NCI-H345 treated with DMSO at 0.1 percent for 48 hours (cell line): Measurements from ENCODE around the gene RFWD3.
"Not testable (repeated sequence)": the region's sequence is repeated elsewhere in the genome, so short reads cannot be mapped to it uniquely, and the experiment has no call there.

ENCODE experiments used
- DNase-seq: peaks from one replicate; lab custom pipeline; 2025; ENCODE audit not compliant: unreplicated experiment; lab: John Stamatoyannopoulos, UW

The RFWD3 gene

DNA sequence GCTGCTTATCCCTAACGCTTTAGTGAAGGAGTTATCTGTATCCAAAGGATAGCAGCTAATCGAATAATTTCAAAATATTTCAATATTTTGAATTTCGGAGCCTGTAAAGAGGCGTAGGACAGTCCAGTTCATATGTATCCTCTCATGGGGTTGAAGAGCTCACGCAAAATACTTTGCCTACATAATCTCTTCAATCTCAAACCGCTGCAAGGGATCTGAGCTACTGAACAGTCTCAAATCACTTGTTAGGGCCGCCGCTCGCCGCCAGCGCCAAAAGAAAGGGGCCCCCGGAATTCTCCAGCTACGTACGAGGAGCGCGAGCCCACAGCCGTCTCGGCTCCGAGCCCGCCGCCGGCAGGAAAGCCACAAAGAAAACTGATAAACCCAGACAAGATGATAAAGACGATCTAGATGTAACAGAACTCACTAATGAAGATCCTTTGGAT, 601 bp upstream of the RFWD3 start:
- peak; percentile 4 for DNase-seq

DNA sequence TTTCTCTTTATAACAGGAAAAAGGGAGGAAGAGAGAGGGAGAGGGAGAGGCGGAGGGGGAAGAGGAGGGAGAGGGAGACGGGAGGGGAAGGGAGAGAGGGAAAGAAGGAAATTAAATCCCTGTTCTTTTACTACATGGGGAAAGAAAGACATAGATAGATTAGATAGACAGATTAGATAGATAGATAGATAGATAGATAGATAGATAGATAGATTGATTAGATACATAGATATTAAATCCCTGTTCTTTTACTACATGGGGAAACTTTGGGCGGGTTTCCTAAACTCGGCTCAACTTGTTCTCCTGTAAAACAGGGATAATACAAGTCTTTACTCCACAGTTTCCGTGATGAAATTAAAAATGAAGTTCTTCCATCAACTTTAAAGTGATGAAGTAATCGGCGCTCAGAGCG, 661 bp downstream of the RFWD3 start:
- DNase-seq = no peak

DNA sequence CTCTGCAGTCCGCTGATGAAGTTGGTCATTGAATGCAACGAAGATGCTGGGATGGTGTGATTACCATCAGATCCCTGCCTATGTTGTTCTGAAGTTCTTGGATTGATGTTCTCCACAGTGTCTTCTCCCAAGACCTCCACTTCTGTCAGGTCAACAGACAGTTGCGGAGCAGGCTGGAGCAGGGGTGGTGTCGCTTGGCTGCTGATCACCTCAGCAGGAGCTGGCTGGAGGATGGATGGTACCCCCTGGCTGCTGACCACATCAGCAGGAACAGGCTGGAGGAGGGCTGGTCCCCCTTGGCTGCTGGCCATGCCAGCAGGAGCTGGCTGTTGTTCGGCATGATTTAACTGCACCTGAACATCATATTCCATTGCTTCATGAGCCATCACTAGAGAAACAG, 5.6 kb downstream of the RFWD3 start:
- DNase-seq = no peak

DNA sequence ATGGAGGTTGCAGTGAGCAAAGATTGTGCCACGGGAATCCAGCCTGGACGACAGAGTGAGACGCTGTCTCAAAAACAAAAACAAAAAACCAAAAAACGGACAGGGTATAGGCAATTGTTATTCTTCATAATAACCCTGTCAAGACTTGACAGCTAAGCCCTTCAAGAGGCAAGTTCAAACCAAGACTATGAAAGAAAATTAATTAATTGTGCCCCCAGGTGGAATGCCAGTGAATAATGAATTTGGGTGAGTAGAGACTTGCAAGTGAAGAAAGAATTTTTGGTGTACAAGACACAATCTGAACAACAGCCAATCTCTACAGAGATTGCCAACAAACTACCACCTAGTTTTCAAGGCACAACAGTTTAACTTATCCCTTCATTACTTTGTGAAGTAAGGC, 6.3 kb downstream of the RFWD3 start:
- no peak for DNase-seq

DNA sequence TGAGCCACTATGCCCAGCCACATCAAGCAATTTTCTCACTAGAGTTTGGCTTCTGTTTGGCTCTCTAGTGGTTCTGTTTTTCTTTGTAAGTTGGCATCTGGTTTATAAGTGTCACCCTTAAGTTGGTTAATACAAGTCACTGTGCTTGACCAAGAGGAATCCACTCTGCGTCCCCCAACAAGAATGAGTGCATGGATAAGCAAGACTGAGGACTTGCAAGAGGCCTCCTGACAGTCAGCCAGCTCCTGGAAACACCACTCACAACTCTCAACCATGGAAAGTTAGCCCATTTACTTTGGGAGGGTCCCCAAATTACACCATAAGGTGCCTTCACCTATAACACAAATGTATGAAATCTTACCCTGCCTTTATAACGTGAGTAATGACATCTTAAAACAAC, 7.6 kb downstream of the RFWD3 start:
- DNase-seq = no peak

DNA sequence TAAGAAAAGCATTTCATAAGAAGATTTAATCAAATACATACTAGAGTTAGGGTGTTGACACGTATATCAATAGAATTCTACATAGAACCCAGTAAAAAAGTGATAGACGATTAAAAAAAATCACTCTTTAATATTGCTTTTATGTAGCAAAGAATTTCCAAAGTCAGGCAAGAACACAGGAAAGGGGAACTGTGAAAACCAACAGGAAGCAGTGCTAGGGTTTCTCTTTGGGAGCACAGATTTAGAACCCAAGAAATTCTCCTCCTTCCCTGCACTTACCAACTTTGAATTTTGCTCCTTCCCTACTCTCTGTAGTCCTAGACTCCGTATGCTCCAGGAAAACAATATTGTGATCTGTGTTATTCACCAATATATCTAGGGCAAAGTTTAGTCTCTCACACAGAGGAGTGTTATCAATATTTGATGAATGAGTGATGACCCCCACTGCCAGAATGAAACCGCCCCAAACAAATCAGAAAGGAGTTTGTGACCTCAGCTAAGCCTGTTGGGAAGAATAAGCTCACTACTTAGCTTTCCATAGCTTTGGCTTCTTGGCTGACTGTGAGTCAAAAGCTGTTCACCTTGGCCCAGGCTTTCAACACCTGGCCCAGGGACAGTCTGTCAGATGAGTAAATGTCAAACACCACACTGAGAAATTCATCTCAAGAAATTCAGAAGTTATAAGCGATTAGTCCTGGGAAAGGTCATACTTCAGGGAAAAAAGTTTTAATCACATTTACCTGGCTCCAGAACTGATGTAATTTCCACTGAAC, 8.6 kb downstream of the RFWD3 start:
- DNase-seq = no peak

DNA sequence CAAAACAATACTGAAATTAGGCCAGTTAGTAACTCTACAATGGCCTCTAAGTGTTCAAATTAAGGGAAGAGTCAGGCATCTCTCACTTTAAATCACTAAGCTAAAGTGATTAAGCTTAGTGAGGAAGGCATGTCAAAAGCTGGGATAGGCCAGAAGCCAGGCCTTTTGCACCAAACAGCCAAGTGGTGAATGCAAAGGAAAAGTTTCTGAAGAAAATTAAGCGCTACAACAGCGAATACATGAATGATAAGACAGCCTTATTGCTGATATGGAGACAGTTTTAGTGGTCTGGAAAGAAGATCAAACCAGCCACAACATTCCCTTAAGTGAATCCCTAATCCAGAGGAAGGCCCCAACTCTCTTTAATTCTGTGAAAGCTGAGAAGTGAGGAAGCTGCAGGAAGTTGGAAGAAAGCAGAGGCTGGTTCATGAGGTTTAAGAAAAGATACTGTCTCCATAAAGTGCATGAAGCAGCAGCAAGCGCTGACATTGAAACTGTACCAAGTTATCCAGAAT, 12.1 kb downstream of the RFWD3 start:
- no peak for DNase-seq

DNA sequence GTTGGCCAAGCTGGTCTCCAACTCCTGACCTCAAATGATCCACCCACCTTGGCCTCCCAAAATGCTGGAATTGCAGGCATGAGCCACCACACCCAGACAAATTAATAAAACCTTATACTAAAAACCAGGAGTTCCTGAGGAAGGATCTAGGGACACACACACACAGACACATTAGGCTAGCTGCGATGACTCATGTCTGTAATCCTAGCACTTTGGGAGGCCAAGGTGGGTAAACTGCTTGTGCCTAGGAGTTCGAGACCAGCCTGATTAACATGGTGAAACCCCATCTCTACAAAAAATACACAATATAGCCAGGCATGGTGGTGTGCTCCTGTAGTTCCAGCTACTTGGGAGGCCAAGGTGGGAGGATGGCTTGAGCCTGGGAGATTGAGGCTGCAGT, 13.8 kb downstream of the RFWD3 start:
- not testable (repeated sequence) for DNase-seq

DNA sequence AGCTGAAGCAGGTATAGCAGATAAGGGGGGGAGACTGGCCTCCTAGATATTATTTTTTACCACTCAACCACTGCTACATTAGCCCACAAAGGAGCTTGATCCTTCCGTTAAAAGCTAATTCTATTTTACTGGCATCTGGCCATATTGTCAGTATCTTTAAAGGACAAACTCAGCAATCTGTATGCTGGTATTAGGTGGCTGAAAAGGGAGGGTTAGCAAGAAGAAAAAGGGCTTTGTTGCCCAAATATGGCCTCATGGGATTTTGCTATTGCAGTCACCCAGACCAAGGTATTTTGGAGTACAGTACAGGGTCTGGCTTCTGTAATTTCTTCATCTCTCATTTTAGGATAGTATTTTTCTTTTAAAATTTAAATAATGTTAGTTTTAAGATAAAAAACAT, 14.4 kb downstream of the RFWD3 start:
- no peak for DNase-seq

DNA sequence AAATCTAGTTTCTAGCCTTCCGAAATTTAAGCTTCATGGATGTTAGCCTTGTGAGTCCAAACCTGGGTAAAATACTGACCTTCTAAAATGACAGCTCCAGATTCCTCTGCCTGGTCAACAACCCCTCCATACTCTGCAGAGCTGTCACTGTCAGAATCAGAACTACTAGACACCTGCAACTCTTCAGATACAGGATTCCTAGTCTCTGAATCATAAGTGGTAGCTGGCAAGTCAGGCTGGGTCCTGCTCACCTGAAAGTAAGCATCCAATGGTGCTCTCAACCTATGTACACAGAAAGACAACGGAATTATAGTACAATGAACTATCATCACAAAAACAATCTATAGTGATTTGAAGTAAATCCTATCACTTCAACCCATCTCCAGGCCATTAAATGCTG, 14.8 kb downstream of the RFWD3 start:
- no peak for DNase-seq

DNA sequence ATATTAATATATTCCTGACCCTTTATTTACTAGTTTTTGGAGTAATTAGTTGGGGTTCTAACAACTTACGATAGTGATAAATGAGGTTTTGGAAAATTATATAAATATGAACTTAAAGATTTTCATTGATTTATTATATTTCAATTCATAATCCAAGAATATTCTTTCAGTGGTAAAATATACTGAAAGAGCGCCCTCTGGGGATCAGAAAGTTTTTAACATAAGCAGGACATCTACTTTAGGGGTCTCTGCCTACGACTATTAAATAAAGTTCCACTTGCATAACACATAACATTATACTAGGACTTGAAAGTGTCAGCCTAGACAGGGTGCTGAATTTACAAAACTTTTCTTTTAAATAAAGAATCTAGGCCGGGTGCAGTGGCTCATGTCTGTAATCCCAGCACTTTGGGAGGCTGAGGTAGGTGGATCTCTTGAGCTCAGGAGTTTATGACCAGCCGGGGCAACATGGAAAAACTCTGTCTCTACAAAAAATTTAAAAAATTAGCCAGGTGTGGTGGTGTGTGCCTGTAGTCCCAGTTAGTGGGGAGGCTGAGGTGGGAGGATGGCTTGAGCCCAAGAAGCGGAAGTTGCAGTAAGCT, 15.6 kb downstream of the RFWD3 start:
- no peak for DNase-seq

DNA sequence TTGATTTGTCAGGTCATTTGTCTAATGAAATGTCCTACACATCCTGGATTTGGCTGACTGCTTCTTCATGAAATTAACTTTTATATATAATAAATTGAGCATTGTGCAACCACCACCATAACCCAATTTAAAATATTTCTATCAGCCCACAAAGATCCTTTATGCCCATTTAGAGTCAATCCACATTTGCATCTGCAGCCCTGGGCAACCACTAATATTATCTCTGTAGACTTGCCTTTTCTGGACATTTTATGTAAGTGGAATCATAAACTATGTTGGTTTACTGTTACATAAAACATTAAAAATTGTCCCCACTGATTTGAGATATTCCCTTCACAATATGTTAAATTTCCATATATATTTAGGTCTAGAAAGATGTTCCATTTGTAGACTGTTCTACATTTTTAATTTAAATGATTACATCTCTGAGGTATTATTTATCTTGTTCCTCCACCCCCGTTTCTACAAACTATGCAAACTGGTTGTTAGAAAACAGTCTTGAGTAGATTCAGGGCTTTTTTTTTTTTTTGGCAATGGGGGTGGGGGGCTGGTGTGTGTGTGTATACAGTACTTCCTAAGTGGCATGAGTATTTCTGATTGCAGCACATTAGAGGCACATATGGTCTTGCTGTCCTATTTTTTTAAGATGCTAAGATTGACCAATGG, 16.7 kb downstream of the RFWD3 start:
- DNase-seq = no peak

DNA sequence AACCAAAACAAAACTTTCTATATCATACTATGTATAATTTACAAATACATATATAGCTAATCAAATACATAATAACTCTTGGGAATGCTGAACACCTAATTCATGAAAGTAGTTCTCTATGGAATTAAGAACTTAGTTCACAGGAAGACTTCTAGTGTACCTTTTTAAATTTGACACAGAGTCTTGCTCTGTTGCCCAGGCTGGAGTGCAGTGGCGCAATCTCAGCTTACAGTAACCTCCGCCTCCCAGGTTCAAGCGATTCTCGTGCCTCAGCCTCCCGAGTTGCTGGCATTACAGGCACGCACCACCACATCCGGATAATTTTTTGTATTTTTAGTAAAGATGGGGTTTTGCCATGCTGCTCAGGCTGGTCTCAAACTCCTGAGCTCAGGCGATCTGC, 24.7 kb downstream of the RFWD3 start:
- no peak for DNase-seq

DNA sequence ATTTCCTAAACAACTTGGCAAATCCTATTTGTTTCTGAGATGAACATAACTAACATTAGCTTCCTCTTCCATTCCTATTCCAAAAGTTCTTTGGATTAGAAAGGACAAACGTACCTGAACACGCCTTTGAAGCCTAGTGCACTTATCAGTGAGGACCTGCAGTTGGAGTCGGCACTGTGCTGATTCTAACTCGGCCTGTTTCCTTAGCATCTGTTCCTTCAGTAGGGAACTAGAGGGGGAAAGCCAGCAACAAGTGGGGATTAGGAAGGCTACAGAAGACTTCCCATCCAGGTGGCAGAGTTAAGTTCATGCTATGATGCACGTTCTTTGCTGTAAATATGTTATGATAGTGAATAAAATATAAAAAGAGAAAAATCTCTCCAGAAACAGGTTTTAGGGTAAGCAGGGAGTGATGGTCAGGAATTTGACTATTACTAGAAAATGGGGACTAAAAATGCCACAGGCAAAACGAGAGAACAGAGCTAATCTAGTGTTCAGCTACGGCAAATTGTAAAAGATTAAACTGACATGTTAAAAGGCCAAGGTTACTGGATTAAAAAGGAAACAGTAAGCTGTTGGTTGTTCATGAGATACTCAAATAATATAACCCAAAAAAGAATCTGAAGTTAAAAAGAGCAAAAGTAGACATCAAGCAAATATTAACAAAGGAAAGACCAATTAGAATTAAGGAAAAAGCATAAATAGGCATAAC, 28.8 kb downstream of the RFWD3 start:
- DNase-seq = no peak

DNA sequence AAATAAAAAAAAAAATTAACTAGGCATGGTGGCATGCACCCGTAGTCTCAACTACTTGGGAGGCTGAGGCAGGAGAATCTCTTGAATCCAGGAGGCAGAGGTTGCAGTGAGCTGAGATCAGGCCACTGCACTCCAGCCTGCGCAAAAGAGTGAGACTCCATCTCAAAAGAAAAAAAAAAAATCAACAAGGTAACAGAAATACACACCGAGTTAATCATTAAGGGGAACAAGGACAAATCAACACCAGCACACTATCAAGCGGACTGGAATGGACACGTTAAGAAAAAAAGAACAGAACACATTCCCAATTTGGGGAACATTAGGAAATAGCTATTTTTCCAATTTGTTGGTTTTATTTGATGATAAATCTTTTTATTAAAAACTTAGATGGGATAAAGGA, 31.4 kb downstream of the RFWD3 start:
- no peak for DNase-seq

DNA sequence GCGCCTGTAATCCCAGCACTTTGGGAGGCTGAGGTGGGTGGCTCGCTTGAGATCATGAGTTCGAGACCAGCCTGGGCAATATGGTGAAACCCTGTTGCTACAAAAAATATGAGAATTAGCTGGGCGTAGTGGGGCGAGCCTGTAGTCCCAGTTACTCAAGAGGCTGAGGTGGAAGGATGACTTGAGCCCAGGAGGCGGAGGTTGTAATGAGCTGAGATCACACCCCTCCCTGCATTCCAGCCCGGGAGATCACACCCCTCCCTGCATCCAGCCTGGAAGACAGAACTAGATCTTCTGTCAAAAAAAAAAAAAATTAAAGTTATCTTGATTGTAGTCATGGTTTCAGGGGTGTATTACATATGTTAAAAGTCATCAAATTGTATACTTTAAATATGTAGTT, 33.0 kb downstream of the RFWD3 start:
- no peak for DNase-seq

DNA sequence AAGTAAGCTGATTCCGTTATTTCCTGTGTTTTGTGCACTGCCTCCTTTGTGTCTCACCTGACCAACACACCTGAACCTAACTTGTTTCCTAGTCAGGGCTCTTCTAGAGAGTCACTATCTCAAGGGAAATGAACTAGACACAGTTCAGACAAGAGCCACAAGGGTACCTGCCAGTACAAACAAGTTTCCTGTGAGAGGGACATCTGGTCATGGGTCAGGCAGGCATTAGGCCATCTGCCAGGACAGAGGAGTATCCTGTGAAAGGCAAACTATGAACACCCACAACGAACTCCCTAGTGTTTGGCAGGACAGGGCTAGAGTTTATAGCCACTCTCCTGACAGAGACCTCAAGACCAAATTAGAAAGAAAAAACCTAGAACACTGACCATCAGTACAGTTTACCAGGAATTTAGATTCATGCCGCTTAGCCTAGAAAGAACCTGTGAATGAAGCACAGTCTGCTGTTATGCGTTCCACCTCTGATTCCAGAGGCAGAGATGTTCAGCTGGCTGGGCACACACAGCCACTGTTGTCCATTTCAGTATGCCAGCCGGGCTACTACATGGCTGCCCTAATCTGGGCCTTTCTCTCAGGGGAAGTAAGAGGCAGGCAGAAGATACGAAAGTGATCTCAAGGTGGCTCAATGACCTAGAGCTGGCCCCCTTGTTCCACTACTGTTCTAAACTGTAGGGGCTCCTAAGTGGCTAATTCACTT, 39.0 kb downstream of the RFWD3 start:
- no peak for DNase-seq

DNA sequence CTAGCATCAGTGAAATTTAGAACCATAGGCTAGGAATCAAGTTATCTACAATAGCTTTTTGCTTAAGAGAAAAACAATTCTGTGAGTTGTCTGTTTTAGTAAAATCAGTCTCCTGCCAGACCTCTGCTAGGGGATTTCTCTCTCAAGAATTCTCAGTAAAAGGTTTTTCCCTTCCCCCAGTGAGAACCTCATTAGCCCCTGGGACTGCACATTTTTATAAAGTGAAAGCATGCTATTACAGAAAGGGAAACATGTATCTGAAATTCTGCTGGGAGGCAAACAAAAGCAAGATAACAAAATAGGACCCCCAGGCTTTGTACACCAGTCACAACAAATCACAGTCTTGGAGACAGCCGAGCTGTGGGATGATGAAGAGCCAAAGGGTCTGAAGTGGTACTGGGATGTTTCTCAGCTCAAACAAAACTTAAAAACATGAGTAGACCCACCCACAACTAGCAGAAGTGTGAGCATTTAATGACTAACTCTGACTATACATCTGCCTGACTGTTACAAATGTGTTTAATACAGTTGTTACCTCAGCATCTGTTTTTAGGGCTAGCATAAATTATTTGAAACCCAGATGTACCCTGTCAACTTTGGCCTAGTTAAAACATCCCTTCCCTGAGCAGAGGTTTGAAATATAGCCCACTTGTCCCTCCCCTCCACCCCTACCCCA, 39.8 kb downstream of the RFWD3 start:
- DNase-seq = no peak

DNA sequence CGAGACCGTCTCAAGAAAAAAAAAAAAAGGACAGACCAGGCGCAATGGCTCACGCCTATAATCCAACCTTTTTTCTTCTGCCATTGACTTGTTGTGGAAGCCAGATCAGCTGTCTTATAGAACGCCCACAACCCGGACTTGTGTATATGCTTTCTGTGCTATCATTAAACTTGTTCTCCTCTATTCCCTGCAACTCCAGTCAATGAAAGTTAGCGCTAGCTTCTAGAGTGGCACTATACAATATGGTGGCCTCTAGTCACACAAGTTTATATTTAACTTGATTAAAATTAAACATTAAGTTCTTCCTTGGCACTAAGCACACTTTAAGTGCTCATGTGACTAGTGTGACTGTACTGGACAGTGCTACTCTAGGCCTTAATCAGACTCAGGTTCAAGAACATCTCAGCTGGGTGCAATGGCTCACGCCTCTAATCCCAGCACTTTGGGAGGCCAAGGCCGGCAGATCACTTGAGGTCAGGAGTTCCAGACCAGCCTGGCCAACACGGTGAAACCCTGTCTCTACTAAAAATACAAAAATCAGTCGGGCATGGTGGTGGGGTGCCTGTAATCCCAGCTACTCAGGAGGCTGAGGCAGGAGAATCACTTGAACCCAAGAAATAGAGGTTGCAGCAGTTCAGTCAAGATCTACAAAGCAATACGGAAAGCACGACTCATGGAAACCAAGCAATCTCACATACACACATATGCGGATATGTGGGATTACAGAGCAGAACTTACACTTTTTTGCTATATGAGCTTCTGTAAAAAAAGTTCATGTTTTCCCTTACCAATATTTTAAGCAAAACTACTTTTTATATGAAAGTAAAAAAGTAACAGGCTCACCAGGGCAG, 41.0 kb downstream of the RFWD3 start:
- no peak for DNase-seq
